AG10803 (cell line): Measurements from ENCODE around the gene ISL2.

Experiments used
- DNase-seq: peaks from one replicate; pipeline ENCODE4 v3.0.0; 2010; ENCODE audit warnings: low read depth
- H3K4me3 ChIP-seq: 2 replicates; pipeline ENCODE4 v1.5.1; 2011; ENCODE audit warnings: mild to moderate bottlenecking, low read length, control low read depth
- CTCF ChIP-seq: conservative IDR thresholded peaks from 2 replicates; pipeline ENCODE4 v1.5.1; 2011; ENCODE audit warnings: mild to moderate bottlenecking, low read length, control low read depth, inconsistent platforms

ISL2 gene

GRCh38 chr15:76353023-76353577 lies 16.5 kb downstream of the ISL2 start:
- no peak for TF ChIP-seq CTCF
- no peak overlapping the region for H3K4me3 ChIP-seq
- DNase-seq: no peak

GRCh38 chr15:76353903-76354302 lies 17.3 kb downstream of the ISL2 start:
- H3K4me3 ChIP-seq: no peak overlapping the region
- DNase-seq: no peak
- no peak for TF ChIP-seq CTCF

- no peak overlapping the region for H3K4me3 ChIP-seq
- no peak for TF ChIP-seq CTCF
- no peak for DNase-seq
Observed at GRCh38 chr15:76354823-76355440, 18.4 kb downstream of the ISL2 start.

- no peak for DNase-seq
- H3K4me3 ChIP-seq: no peak overlapping the region
- TF ChIP-seq CTCF: no peak
Observed at GRCh38 chr15:76358453-76358852, 21.9 kb downstream of the ISL2 start.

- DNase-seq: no peak
Observed at GRCh38 chr15:76359152-76359551, 22.6 kb downstream of the ISL2 start.

GRCh38 chr15:76360416-76360815 lies 23.8 kb downstream of the ISL2 start:
- no peak for DNase-seq
- no peak overlapping the region for H3K4me3 ChIP-seq
- TF ChIP-seq CTCF: no peak

More at GRCh38 chr15:76359152-76359551, 22.6 kb downstream of the ISL2 start:
- H3K4me3 ChIP-seq: no peak overlapping the region
- TF ChIP-seq CTCF: no peak

- no peak for DNase-seq
- no peak for TF ChIP-seq CTCF
- H3K4me3 ChIP-seq: no peak overlapping the region
Observed at GRCh38 chr15:76363251-76363650, 26.7 kb downstream of the ISL2 start.
